Activated T-cell treated with anti-CD3 and anti-CD28 coated beads, Interleukin-2, amount 50 U/mL, for 72 hours (primary cell): ENCODE data around the gene CAMK2N1. TPM values are rescaled to one million over a fixed set of nuclear protein-coding genes. Genes with fewer than 3 reads are reported as not detected.

ENCODE experiments used
- ATAC-seq, 2 donors: fragments of 150-1000 bp; cut with Tn5 transposase; replicated peaks in 1 of 2; 2 replicates each; pipeline ENCODE4 v1.10.0; 2021; ENCODE audit warnings: moderate library complexity in 2 of 2, mild to moderate bottlenecking in 1 of 2
- DNase-seq, 2 donors: peaks; one replicate each; pipeline ENCODE4 v3.0.0; 2021 to 2022; ENCODE audit warnings: mixed read lengths in 1 of 2
- H3K27ac Mint-ChIP-seq: one replicate; pipeline ENCODE4 v1.8.0; 2022; ENCODE audit warnings: mild to moderate bottlenecking, moderate library complexity, mixed read lengths
- H3K27me3 Mint-ChIP-seq: one replicate; pipeline ENCODE4 v1.8.0; 2022; ENCODE audit warnings: low read depth, mixed read lengths
- H3K36me3 Mint-ChIP-seq, 2 donors: one replicate each; pipeline ENCODE4 v1.8.0; 2022; ENCODE audit warnings: mixed read lengths in 2 of 2, mild to moderate bottlenecking in 1 of 2; ENCODE audit not compliant: insufficient read depth in 2 of 2
- H3K4me1 Mint-ChIP-seq: one replicate; pipeline ENCODE4 v1.8.0; 2022; ENCODE audit warnings: low read depth, mixed read lengths
- H3K4me3 Mint-ChIP-seq, 2 donors: one replicate each; pipeline ENCODE4 v1.8.0; 2022; ENCODE audit warnings: mild to moderate bottlenecking in 2 of 2, mixed read lengths in 2 of 2, moderate library complexity in 2 of 2
- H3K9me3 Mint-ChIP-seq, 2 donors: one replicate each; pipeline ENCODE4 v1.8.0; 2022; ENCODE audit warnings: mixed read lengths in 2 of 2
- total RNA-seq, 2 donors: library from RNA; stranded (reverse); gene quantifications; one replicate each; pipeline ENCODE4 v1.2.3, GENCODE V29; 2022

Gene CAMK2N1
- total RNA-seq, 2 donors from 2014 or later, result 1.2 to 3.0 TPM

DNA sequence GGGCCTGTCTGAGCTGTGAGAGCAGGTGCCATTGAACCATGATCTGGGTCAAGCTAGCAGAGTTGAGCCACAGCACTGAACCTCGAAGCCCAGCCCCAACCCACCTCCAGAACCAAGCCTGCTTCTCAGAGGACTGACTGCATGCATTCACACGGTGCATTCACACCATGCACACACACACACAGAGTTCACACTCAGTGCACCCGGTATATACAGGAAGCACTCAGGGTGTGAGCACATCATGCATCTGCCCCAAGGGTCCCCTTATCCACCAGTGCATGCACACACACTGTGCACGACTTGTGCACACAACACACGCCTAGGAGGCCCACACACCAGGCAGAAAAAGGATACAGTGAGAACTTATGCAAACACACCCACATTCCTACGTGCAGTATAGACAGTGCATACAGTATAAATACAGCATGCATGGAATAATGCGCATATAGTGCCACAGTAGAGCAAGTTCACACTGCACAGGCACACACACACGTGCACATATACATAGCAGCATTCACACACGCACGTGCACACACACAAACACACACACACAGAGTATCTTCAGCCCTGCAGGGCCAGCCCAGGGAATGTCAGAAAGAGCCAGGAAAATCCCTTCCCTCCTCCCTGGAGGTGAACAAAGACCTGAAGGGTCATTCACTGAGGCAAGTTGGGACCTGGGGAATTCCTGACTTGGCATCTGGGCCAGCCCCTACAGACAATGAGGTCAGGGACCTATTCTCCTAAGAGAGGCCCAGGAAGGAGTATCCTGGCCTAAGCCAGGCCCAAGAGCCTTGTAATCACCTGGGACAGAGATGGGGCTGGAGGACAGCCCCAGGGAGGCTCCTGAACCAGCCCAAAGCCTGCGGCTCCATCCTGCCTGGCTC is 42.1 kb downstream of the CAMK2N1 start:
- no peaks in the 10 kb centered on the region for H3K4me1 Mint-ChIP-seq
- no peak overlapping the region for H3K27ac Mint-ChIP-seq
- ATAC-seq, result no peak
- peaks cover 15% of the 10 kb centered on the region for H3K27me3 Mint-ChIP-seq
- H3K36me3 Mint-ChIP-seq, result no peaks in the 10 kb centered on the region
- no peaks in the 10 kb centered on the region for H3K9me3 Mint-ChIP-seq
- DNase-seq, result no peak
- H3K4me3 Mint-ChIP-seq, result no peak overlapping the region

GRCh38 chr1:20442920-20443625 is 42.9 kb downstream of the CAMK2N1 start:
- no peak overlapping the region for H3K27ac Mint-ChIP-seq
- DNase-seq, result no peak
- H3K27me3 Mint-ChIP-seq, result peaks cover 12% of the 10 kb centered on the region
- ATAC-seq, result no peak
- no peaks in the 10 kb centered on the region for H3K36me3 Mint-ChIP-seq
- no peaks in the 10 kb centered on the region for H3K4me1 Mint-ChIP-seq
- H3K4me3 Mint-ChIP-seq, result no peak overlapping the region
- no peaks in the 10 kb centered on the region for H3K9me3 Mint-ChIP-seq

DNA sequence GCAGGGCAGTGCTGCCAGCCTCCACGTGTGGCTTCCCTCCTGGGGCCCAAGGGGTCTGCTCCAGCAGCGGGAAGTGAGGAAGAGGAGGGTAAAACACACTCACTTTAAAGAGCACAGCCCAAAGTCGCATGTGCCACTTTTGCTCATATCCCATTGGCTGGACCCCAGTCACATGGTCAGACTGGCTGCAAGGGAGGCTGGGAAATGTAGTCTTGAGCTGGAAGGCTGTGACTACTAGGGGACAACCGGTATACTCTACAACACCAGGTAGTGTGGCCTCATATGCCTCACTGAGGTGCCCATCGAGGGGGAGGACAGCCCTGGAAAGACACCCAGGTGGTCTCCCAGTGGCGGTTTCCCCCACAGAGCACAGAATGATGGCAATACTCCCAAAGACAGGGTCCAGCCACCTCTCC is 45.2 kb downstream of the CAMK2N1 start:
- Mint-ChIP-seq H3K36me3 (no peaks in the 10 kb centered on the region), H3K9me3 (no peaks in the 10 kb centered on the region), H3K27ac (no peak overlapping the region), H3K4me3 (no peak overlapping the region), H3K27me3 (peaks cover under 1% of the 10 kb centered on the region), H3K4me1 (no peaks in the 10 kb centered on the region)
- DNase-seq, result peak; percentile 57 to 61
- peak; percentile 88 to 90 for ATAC-seq

DNA sequence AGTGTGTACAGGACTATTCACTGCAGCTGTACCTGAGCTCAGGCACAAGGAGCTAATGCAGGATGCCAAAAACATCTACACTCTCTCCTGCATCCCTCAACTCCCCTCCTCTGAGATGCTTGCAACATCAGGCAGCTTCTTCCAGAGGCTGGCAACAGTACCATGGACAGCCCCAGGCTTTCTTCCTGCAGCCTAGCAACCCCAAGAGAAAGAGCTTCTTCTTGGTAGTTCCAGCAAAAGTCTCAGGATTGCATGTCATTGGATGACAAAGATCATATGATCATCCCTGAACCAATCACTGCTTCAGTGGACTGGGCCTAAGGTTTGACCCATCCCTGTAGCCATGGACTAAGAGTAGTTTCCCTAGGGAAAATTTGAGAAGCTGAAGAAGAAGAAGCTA is 46.7 kb downstream of the CAMK2N1 start:
- ATAC-seq (no peak), DNase-seq (no peak)
- no peaks in the 10 kb centered on the region for H3K9me3 Mint-ChIP-seq
- peaks cover 16% of the 10 kb centered on the region for H3K27me3 Mint-ChIP-seq
- no peak overlapping the region for H3K27ac Mint-ChIP-seq
- H3K36me3 Mint-ChIP-seq, result no peaks in the 10 kb centered on the region
- no peaks in the 10 kb centered on the region for H3K4me1 Mint-ChIP-seq
- no peak overlapping the region for H3K4me3 Mint-ChIP-seq

GRCh38 chr1:20437640-20438039 is 48.4 kb downstream of the CAMK2N1 start:
- DNase-seq, result no peak
- Mint-ChIP-seq H3K27me3 (peaks cover 32% of the 10 kb centered on the region), H3K9me3 (no peaks in the 10 kb centered on the region), H3K27ac (no peak overlapping the region), H3K36me3 (no peaks in the 10 kb centered on the region), H3K4me1 (no peaks in the 10 kb centered on the region), H3K4me3 (no peak overlapping the region)
- ATAC-seq, result no peak

DNA sequence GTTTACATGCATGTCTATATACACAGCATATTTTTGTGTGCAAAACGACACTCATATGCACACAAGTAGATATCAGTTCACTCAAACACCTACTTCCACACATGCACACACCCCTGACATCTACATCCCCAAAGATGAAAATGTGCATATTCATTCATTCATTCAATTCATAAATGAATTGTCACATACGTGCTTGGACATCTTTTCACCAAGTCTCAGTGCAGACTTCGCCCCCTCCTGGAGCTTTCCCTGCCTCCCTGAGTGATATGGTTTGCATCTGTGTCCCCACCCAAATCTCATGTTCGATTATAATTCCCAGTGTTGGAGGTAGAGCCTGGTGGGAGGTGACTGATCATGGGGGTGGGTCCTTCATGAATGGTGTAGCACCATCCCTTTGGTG is 53.1 kb downstream of the CAMK2N1 start:
- no peaks in the 10 kb centered on the region for H3K9me3 Mint-ChIP-seq
- H3K4me1 Mint-ChIP-seq, result no peaks in the 10 kb centered on the region
- ATAC-seq (no peak), DNase-seq (no peak)
- peaks cover 72% of the 10 kb centered on the region for H3K27me3 Mint-ChIP-seq
- H3K4me3 Mint-ChIP-seq, result no peak overlapping the region
- no peak overlapping the region for H3K27ac Mint-ChIP-seq
- H3K36me3 Mint-ChIP-seq, result no peaks in the 10 kb centered on the region

Other genes starting within 250 kb of the CAMK2N1 start
- gene VWA5B1, start 195.3 kb downstream of the CAMK2N1 start, total RNA-seq, result under 1 TPM in 1 of 2 donors, not detected in 1; 0.22 TPM
- 10 to 100 TPM; 17.0 to 20.1 TPM for gene MUL1, start 21.9 kb upstream of the CAMK2N1 start, total RNA-seq
- not detected for gene FAM43B, start 66.4 kb upstream of the CAMK2N1 start, total RNA-seq
- not detected for gene CDA, start 102.9 kb upstream of the CAMK2N1 start, total RNA-seq
- gene PINK1, start 147.2 kb upstream of the CAMK2N1 start, total RNA-seq, result 1 to 10 TPM; 8.3 to 9.0 TPM
- 100 to 1,000 TPM; 159 to 175 TPM for gene DDOST, start 175.2 kb upstream of the CAMK2N1 start, total RNA-seq
- gene KIF17, start 231.8 kb upstream of the CAMK2N1 start, total RNA-seq, result not detected
- under 1 TPM; 0.09 to 0.34 TPM for gene SH2D5, start 246.5 kb upstream of the CAMK2N1 start, total RNA-seq